Spleen (tissue), 11 donors: ENCODE measurements around the gene CD1B. TPM values are rescaled to one million over a fixed set of nuclear protein-coding genes. Genes with fewer than 3 reads are reported as not detected.
"Not testable (repeated sequence)": the region's sequence is repeated elsewhere in the genome, so short reads cannot be mapped to it uniquely, and the experiment has no call there.

Source experiments
- DNase-seq: peaks from one replicate; pipeline ENCODE4 v3.0.0-alpha.2; 2020
- H3K27ac ChIP-seq, 8 donors: fragments of 200-600 bp; sonication (generic) in 7 of 8; 1 replicate in 4 of 8; 2 replicates in 4 of 8; pipeline versions ENCODE4 v1.5.0 to v1.8.0; 2016 to 2021; ENCODE audit warnings: inconsistent platforms in 4 of 8, mild to moderate bottlenecking in 4 of 8, moderate library complexity in 1 of 8
- H3K27me3 ChIP-seq, 7 donors: fragments of 200-600 bp; sonication (generic) in 6 of 7; replicated peaks in 1 of 7; 1 replicate in 4 of 7; 2 replicates in 3 of 7; pipeline versions ENCODE4 v1.5.0 to v1.8.0; 2016 to 2021; ENCODE audit warnings: inconsistent platforms in 3 of 7, mild to moderate bottlenecking in 1 of 7
- H3K36me3 ChIP-seq, 6 donors: fragments of 200-600 bp; sonication (generic) in 5 of 6; 1 replicate in 4 of 6; 2 replicates in 2 of 6; pipeline versions ENCODE4 v1.5.0 to v1.8.0; 2016 to 2021; ENCODE audit warnings: inconsistent platforms in 2 of 6
- H3K4me1 ChIP-seq, 6 donors: fragments of 200-600 bp; sonication (generic) in 5 of 6; 1 replicate in 3 of 6; 2 replicates in 3 of 6; pipeline versions ENCODE4 v1.5.0 to v1.8.0; 2016 to 2021; ENCODE audit warnings: inconsistent platforms in 3 of 6
- H3K4me3 ChIP-seq, 8 donors: fragments of 200-600 bp; sonication (generic) in 7 of 8; 1 replicate in 4 of 8; 2 replicates in 4 of 8; pipeline versions ENCODE4 v1.5.0 to v1.8.0; 2016 to 2021; ENCODE audit warnings: inconsistent platforms in 4 of 8, mild to moderate bottlenecking in 4 of 8, moderate library complexity in 2 of 8
- H3K9me3 ChIP-seq, 8 donors: fragments of 200-600 bp; sonication (generic) in 7 of 8; 1 replicate in 4 of 8; 2 replicates in 4 of 8; pipeline versions ENCODE4 v1.5.0 to v1.8.0; 2016 to 2021; ENCODE audit warnings: inconsistent platforms in 4 of 8
- POLR2A ChIP-seq, 3 donors: fragments of 450-650 bp; IDR thresholded peaks; one replicate each; pipeline ENCODE4 v1.5.1; 2017; ENCODE audit warnings: antibody characterized with exemption in 3 of 3, mild to moderate bottlenecking in 1 of 3
- POLR2AphosphoS5 ChIP-seq, 3 donors: sonication (generic); formaldehyde crosslinking; IDR thresholded peaks; one replicate each; pipeline ENCODE4 v1.5.1; 2017; ENCODE audit warnings: antibody characterized with exemption in 3 of 3
- WGBS, 5 donors: extraction: QIAGEN DNeasy Blood & Tissue Kit in 3 of 5; methylation state at CpG; one replicate each; pipeline versions ENCODE4 v1.1.5 to v1.1.7; 2013 to 2018; 5-methylcytosine and 5-hydroxymethylcytosine counted together
- intact Hi-C: fragments of 100-400 bp; cut with DNase I; formaldehyde crosslinking; loops from one replicate; pipeline ENCODE4 v1.15.0; 2023; ENCODE audit warnings: low total_unique reads
- polyA plus RNA-seq, 3 donors: library from polyadenylated mRNA; stranded (reverse); fragments of 200-250 nt; gene quantifications; one replicate each; pipeline ENCODE4 v1.2.1, GENCODE V29; 2013
- total RNA-seq, 7 donors: library from RNA; depleted of rRNA in 3 of 7; stranded (reverse); fragments of >200 nt in 3 of 7; fragmentation: NEBNext Ultra II Directional in 4 of 7; extraction: Animal tissue kit (Norgen Biotek cat#: 25700) in 4 of 7; gene quantifications; one replicate each; pipeline versions ENCODE4 v1.1.0 to v1.2.1, GENCODE V29; 2016 to 2021
- TF ChIP-seq, protein P1 (sequence below), 11 experiments: fragments of 200-600 bp in 7 of 11; fragments of 450-650 bp in 4 of 11; sonication (generic) in 4 of 11; IDR thresholded peaks in 8 of 11; conservative IDR thresholded peaks in 3 of 11; 1 replicate in 7 of 11; 2 replicates in 4 of 11; pipeline versions ENCODE4 v1.4.0 to v1.8.0; 2016 to 2021; ENCODE audit warnings: antibody characterized with exemption in 11 of 11, inconsistent platforms in 4 of 11, mild to moderate bottlenecking in 1 of 11
- donor health status: healthy with polysubstance abuse.
- donor health status: DM: no; HTN: no; CAD: no; lungs with moderate emphysema.
- donor health status: DM: no; HTN: no; CAD: no.
- donor health status: Bipolar disorder and iron deficiency.
- donor health status: healthy.
- donor health status: DM: no; HTN: no; CAD: no.
- donor health status: DM: yes; HTN: yes; CAD: no.

CD1B gene
- total and polyA plus RNA-seq, 10 donors, result 0.11 to 0.37 (median 0.33) TPM; not detected in 6

DNA sequence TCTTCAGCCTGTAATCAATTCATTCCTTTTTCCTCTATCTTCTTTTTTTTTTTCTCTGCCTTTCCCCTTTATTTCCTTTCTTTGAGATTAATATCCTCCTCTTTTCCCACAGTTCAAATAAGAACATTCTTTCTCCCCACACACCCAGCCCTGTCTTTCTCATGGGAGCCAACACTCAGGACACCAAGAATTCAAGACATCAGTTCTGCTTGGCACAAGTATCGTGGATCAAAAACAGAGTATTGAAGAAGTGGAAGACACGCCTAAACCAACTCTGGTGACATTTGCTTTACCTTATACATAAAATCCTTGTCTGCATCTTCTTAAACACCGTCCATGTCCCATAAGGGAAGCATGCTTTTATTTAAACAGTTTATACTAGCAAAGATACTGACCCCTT is 25.3 kb upstream of the CD1B start:
- 68 to 88% (median 85%) methylated on average over 3 of the region's 3 CpGs for WGBS, 5 donors
- Histone ChIP-seq H3K27ac (no peak overlapping the region), H3K4me3 (no peak overlapping the region), H3K9me3 (no peaks in the 10 kb centered on the region), H3K27me3 (no peaks in the 10 kb centered on the region), H3K4me1 (peaks cover 0 to 14% (median 4%) of the 10 kb centered on the region in 6 donors), H3K36me3 (no peaks in the 10 kb centered on the region)
- no peak for DNase-seq
- TF ChIP-seq POLR2AphosphoS5 (IDR thresholded peaks at IDR 0.05) (no peak), POLR2A (IDR thresholded peaks at IDR 0.05) (no peak)
- TF ChIP-seq, protein P1, sequence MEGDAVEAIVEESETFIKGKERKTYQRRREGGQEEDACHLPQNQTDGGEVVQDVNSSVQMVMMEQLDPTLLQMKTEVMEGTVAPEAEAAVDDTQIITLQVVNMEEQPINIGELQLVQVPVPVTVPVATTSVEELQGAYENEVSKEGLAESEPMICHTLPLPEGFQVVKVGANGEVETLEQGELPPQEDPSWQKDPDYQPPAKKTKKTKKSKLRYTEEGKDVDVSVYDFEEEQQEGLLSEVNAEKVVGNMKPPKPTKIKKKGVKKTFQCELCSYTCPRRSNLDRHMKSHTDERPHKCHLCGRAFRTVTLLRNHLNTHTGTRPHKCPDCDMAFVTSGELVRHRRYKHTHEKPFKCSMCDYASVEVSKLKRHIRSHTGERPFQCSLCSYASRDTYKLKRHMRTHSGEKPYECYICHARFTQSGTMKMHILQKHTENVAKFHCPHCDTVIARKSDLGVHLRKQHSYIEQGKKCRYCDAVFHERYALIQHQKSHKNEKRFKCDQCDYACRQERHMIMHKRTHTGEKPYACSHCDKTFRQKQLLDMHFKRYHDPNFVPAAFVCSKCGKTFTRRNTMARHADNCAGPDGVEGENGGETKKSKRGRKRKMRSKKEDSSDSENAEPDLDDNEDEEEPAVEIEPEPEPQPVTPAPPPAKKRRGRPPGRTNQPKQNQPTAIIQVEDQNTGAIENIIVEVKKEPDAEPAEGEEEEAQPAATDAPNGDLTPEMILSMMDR (IDR thresholded peaks at IDR 0.05 in 8 of 11, conservative IDR thresholded peaks at IDR 0.05 in 3 of 11), result no peak
- intact Hi-C loops, result no loop called here

DNA sequence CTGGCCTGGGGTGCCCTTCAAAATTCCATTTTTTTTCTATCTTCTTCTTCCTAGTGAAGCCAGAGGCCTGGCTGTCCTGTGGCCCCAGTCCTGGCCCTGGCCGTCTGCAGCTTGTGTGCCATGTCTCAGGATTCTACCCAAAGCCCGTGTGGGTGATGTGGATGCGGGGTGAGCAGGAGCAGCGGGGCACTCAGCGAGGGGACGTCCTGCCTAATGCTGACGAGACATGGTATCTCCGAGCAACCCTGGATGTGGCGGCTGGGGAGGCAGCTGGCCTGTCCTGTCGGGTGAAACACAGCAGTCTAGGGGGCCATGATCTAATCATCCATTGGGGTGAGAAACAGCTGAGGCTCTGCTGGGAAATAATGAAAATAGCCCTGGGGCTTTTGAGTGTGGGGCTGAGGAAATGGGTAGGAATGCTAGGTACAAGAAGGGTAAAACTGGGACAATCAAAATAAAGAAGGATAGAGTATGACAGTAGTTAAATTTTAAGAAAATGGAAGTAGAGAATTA is 24.5 kb upstream of the CD1B start:
- DNase-seq, result no peak
- intact Hi-C loops, result no loop called here
- H3K27ac ChIP-seq, result no peak overlapping the region
- WGBS, 5 donors, result 86 to 92% (median 87%) methylated on average over 10 of the region's 10 CpGs
- no peaks in the 10 kb centered on the region for H3K9me3 ChIP-seq
- H3K27me3 ChIP-seq, result no peaks in the 10 kb centered on the region
- H3K4me1 ChIP-seq, result peaks cover 0 to 14% (median 4%) of the 10 kb centered on the region in 6 donors
- no peak for TF ChIP-seq POLR2AphosphoS5 (IDR thresholded peaks at IDR 0.05)
- TF ChIP-seq POLR2A (IDR thresholded peaks at IDR 0.05), result no peak
- TF ChIP-seq, protein P1 (IDR thresholded peaks at IDR 0.05 in 8 of 11, conservative IDR thresholded peaks at IDR 0.05 in 3 of 11), result no peak
- H3K4me3 ChIP-seq, result no peak overlapping the region
- H3K36me3 ChIP-seq, result no peaks in the 10 kb centered on the region

DNA sequence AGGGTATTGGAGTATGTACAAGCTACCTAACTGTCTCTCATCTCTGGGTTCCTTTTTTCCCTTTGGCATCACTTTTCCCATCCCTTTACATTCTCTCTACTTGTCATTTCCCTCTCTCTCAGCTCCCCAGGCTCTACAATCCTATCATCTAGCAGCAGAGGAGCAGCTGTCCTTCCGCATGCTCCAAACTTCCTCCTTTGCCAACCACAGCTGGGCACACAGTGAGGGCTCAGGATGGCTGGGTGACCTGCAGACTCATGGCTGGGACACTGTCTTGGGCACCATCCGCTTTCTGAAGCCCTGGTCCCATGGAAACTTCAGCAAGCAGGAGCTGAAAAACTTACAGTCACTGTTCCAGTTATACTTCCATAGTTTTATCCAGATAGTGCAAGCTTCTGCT is 22.9 kb upstream of the CD1B start:
- Histone ChIP-seq H3K27me3 (no peaks in the 10 kb centered on the region), H3K9me3 (no peaks in the 10 kb centered on the region), H3K27ac (no peak overlapping the region), H3K4me3 (no peak overlapping the region), H3K4me1 (peaks cover 0 to 14% (median 4%) of the 10 kb centered on the region in 6 donors), H3K36me3 (no peaks in the 10 kb centered on the region)
- DNase-seq, result no peak
- intact Hi-C loops, result no loop called here
- TF ChIP-seq POLR2A (IDR thresholded peaks at IDR 0.05), result no peak
- TF ChIP-seq, protein P1 (IDR thresholded peaks at IDR 0.05 in 8 of 11, conservative IDR thresholded peaks at IDR 0.05 in 3 of 11), result no peak
- TF ChIP-seq POLR2AphosphoS5 (IDR thresholded peaks at IDR 0.05), result no peak
- WGBS, 5 donors, result 50 to 70% (median 59%) methylated on average over 2 of the region's 2 CpGs

DNA sequence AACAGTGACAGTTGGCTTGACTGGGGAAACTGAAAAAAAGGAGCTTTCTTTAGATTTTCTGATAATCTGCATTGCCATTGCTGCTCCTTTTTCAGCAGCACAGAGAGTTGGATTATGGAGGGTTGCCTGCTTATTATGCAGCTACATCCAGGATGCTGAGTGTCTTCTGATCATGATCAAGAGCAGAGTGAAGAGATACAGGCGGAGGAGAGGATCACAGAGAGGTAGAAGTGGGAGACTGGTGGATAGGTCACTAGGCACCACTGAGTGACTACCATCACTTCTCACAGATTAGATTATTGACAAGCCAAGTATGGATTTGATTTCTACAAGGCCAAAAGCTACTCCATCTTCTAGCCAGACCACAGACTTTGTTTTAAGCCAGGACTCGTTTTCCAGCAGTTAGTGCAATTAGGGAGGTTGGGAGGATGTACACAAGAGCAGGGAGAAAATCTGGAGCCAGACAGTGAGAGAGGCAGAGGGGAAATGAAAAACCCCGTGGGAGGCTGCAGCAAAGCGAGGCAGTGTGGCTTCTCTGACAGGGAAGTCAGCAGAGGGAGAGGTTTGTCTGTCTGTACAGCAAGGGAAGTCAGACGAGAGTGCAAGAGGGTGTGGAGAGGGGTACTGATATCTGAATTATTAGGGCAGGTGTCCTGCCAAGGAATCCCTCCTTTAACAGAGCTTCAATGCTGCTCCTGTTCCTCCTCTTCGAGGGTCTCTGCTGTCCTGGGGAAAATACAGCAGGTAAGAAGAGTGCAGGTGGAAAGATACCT is 22.2 kb upstream of the CD1B start, which contains the start of gene CD1E:
Gene CD1E (plus strand): TSS at position 592 of the 773 bp plus-strand sequence. CDS start 95 bp downstream, at position 687.
- no peak within 1 kb of the TSS for H3K27ac ChIP-seq
- no peak for DNase-seq
- TF ChIP-seq, protein P1 (IDR thresholded peaks at IDR 0.05 in 8 of 11, conservative IDR thresholded peaks at IDR 0.05 in 3 of 11), result no peak
- TF ChIP-seq POLR2AphosphoS5 (IDR thresholded peaks at IDR 0.05) (no peak), POLR2A (IDR thresholded peaks at IDR 0.05) (no peak)
- no peaks in the 10 kb centered on the region for H3K36me3 ChIP-seq
- H3K27me3 ChIP-seq, result no peaks in the 10 kb centered on the region
- intact Hi-C loops, result no loop called here
- H3K4me3 ChIP-seq, result no peak within 1 kb of the TSS
- H3K9me3 ChIP-seq, result no peaks in the 10 kb centered on the region
- peaks cover 0 to 14% (median 4%) of the 10 kb centered on the region in 6 donors for H3K4me1 ChIP-seq
- 28 to 36% (median 34%) methylated on average over 6 of the region's 6 CpGs for WGBS, 5 donors

DNA sequence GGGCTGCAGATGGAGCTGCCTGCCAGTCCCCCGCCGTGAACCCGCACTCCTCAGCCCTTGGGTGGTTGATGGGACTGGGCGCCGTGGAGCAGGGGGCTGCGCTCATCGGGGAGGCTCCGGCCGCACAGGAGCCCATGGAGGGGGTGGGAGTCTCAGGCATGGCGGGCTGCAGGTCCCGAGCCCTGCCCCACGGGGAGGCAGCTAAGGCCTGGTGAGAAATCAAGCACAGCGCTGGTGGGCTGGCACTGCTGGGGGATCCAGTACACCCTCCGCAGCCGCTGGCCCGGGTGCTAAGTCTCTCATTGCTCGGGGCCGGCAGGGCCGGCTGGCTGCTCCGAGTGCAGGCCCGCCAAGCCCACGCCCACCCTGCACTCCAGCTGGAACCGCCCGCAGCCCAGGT is 17.6 kb upstream of the CD1B start:
- peaks cover 0 to 20% (median 9%) of the 10 kb centered on the region in 8 donors for H3K9me3 ChIP-seq
- DNase-seq, H3K36me3 ChIP-seq, H3K27ac ChIP-seq, intact Hi-C loops, H3K4me1 ChIP-seq, H3K4me3 ChIP-seq, H3K27me3 ChIP-seq: not testable (repeated sequence)
- 93 to 98% (median 97%) methylated on average over 3 to 24 of the region's 24 CpGs for WGBS, 5 donors

DNA sequence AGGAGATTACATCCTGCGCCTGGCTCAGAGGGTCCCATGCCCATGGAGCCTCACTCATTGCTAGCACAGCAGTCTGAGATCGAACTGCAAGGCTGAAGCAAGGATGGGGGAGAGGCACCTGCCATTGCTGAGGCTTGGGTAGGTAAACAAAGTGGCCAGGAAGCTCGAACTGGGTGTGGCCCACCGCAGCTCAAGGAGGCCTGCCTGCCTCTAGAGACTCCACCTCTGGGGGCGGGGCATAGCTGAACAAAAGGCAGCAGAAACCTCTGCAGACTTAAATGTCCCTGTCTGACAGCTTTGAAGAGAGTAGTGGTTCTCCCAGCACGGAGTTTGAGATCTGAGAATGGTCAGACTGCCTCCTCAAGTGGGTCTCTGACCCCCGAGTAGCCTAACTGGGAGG is 5.1 kb upstream of the CD1B start:
- H3K36me3 ChIP-seq, H3K27ac ChIP-seq, H3K4me3 ChIP-seq, H3K27me3 ChIP-seq, DNase-seq, intact Hi-C loops: not testable (repeated sequence)
- 53 to 74% (median 72%) methylated on average over 5 to 7 of the region's 7 CpGs for WGBS, 5 donors
- Histone ChIP-seq H3K9me3 (peaks cover 0 to 11% (median 3%) of the 10 kb centered on the region in 8 donors), H3K4me1 (peaks cover 0 to 25% (median 11%) of the 10 kb centered on the region in 6 donors)
